SK-N-SH (cell line): ENCODE measurements around the gene SMG7. TPM values are rescaled to one million over a fixed set of nuclear protein-coding genes. Genes with fewer than 3 reads are reported as not detected.

Source experiments
- CTCF ChIA-PET: fragments of 300-600, 350-600 bp; formaldehyde crosslinking; extraction: SDS; loops from one replicate; lab custom pipeline; 2021; lab: Yijun Ruan, JAX
- POLR2A ChIA-PET: fragments of 350-600 bp; sonication (Branson Sonifier 250); formaldehyde crosslinking; extraction: SDS; loops from one replicate; lab custom pipeline; 2020; ENCODE audit warnings: antibody characterized with exemption, inconsistent platforms; lab: Yijun Ruan, JAX
- DNase-seq: peaks from one replicate; pipeline ENCODE4 v3.0.0; 2012
- H2AFZ ChIP-seq: fragments of 200-600 bp; sonication (generic); 2 replicates; pipeline ENCODE4 v1.8.1; 2016; ENCODE audit warnings: antibody characterized with exemption, mild to moderate bottlenecking, low read depth
- H3F3A ChIP-seq: fragments of 200-600 bp; sonication (generic); replicated peaks from 2 replicates; pipeline ENCODE3; 2016; ENCODE audit warnings: antibody characterized with exemption, mild to moderate bottlenecking; ENCODE audit not compliant: insufficient read depth
- H3K27ac ChIP-seq, 2 experiments: fragments of 200-500 bp in 1 of 2; fragments of 200-600 bp in 1 of 2; sonication (Bioruptor generic) in 1 of 2; sonication (generic), shearing (Covaris generic) in 1 of 2; 2 replicates each; pipeline versions ENCODE4 v1.5.1 to v1.6.1; 2014 to 2016; ENCODE audit warnings: low read depth in 2 of 2, inconsistent platforms in 1 of 2, low read length in 1 of 2, mild to moderate bottlenecking in 1 of 2, mixed read lengths in 1 of 2
- H3K27me3 ChIP-seq: fragments of 200-600 bp; sonication (generic), shearing (Covaris generic); 2 replicates; pipeline ENCODE4 v1.6.1; 2016; ENCODE audit warnings: mixed run types; ENCODE audit not compliant: insufficient read depth
- H3K36me3 ChIP-seq, 2 experiments: fragments of 200-500 bp in 1 of 2; fragments of 200-600 bp in 1 of 2; sonication (Bioruptor generic) in 1 of 2; sonication (generic) in 1 of 2; replicated peaks in 1 of 2; 2 replicates each; pipeline versions ENCODE3 to v1.5.1; 2014 to 2016; ENCODE audit warnings: low read length in 1 of 2, mild to moderate bottlenecking in 1 of 2; ENCODE audit not compliant: insufficient read depth in 2 of 2, control insufficient read depth in 1 of 2
- H3K4me1 ChIP-seq, 2 experiments: fragments of 200-500 bp in 1 of 2; fragments of 200-600 bp in 1 of 2; sonication (Bioruptor generic) in 1 of 2; sonication (generic), shearing (Covaris generic) in 1 of 2; 2 replicates each; pipeline versions ENCODE4 v1.5.1 to v1.6.1; 2014 to 2016; ENCODE audit warnings: low read depth in 1 of 2, low read length in 1 of 2, mixed run types in 1 of 2; ENCODE audit not compliant: insufficient read depth in 2 of 2, control insufficient read depth in 1 of 2
- H3K4me2 ChIP-seq: fragments of 200-600 bp; sonication (generic), shearing (Covaris generic); 2 replicates; pipeline ENCODE4 v1.6.1; 2017; ENCODE audit warnings: mixed run types
- H3K4me3 ChIP-seq, 2 experiments: fragments of 200-500 bp in 1 of 2; fragments of 200-600 bp in 1 of 2; sonication (Bioruptor generic) in 1 of 2; sonication (generic), shearing (Covaris generic) in 1 of 2; 2 replicates each; pipeline versions ENCODE4 v1.5.1 to v1.8.1; 2014 to 2016; ENCODE audit warnings: low read depth in 2 of 2, inconsistent platforms in 1 of 2, low read length in 1 of 2, mild to moderate bottlenecking in 1 of 2, mixed read lengths in 1 of 2, moderate library complexity in 1 of 2
- H3K79me2 ChIP-seq: fragments of 200-600 bp; sonication (generic); 2 replicates; pipeline ENCODE4 v1.8.1; 2017; ENCODE audit warnings: mild to moderate bottlenecking; ENCODE audit not compliant: insufficient read depth
- H3K9ac ChIP-seq: fragments of 200-600 bp; sonication (generic); 2 replicates; pipeline ENCODE4 v1.6.1; 2017; ENCODE audit warnings: mixed run types
- H3K9me2 ChIP-seq: fragments of 200-600 bp; sonication (generic); 2 replicates; pipeline ENCODE4 v1.6.1; 2017; ENCODE audit warnings: mixed run types
- H3K9me3 ChIP-seq: fragments of 200-600 bp; sonication (generic); 2 replicates; pipeline ENCODE4 v1.6.1; 2017; ENCODE audit warnings: mixed run types, mild to moderate bottlenecking, moderate library complexity
- H4K20me1 ChIP-seq: fragments of 200-600 bp; sonication (generic); 2 replicates; pipeline ENCODE4 v1.6.1; 2017; ENCODE audit warnings: mild to moderate bottlenecking, mixed run types; ENCODE audit not compliant: insufficient read depth
- FOSL2 ChIP-seq: IDR thresholded peaks from 2 replicates; pipeline ENCODE4 v1.4.0; 2012; ENCODE audit warnings: low read depth, mild to moderate bottlenecking, moderate library complexity, borderline replicate concordance
- GABPA ChIP-seq: IDR thresholded peaks from 2 replicates; pipeline ENCODE4 v1.4.0; 2012; ENCODE audit warnings: low read depth, mild to moderate bottlenecking
- MXI1 ChIP-seq: IDR thresholded peaks from 2 replicates; pipeline ENCODE4 v1.6.1; 2012; ENCODE audit warnings: mild to moderate bottlenecking, low read depth, low read length, improper control_type of control experiment
- POLR2AphosphoS5 ChIP-seq: IDR thresholded peaks from 2 replicates; pipeline ENCODE4 v1.6.1; 2012; ENCODE audit warnings: low read depth, low read length
- RAD21 ChIP-seq: IDR thresholded peaks from 2 replicates; pipeline ENCODE4 v1.6.1; 2012; ENCODE audit warnings: mild to moderate bottlenecking, low read length
- TCF12 ChIP-seq: IDR thresholded peaks from 2 replicates; pipeline ENCODE4 v1.4.0; 2012
- ZBTB33 ChIP-seq: IDR thresholded peaks from 2 replicates; pipeline ENCODE4 v1.4.0; 2012; ENCODE audit warnings: low read depth, borderline replicate concordance
- WGBS: methylation state at CpG from one replicate; pipeline ENCODE4 v1.1.6; 2017; ENCODE audit warnings: low lambda C conversion rate; 5-methylcytosine and 5-hydroxymethylcytosine counted together
- polyA plus RNA-seq, 3 experiments: library from polyadenylated mRNA; depleted of rRNA; stranded (reverse); fragments of >200 nt; gene quantifications; 2 replicates each; pipeline ENCODE4 v1.2.3, GENCODE V29; 2012
- TF ChIP-seq, protein P1 (sequence below): IDR thresholded peaks from 2 replicates; pipeline ENCODE4 v1.4.0; 2012; ENCODE audit warnings: low read depth

SMG7 gene
- polyA plus RNA-seq, 1 of the 3 experiments (the other 2 are of a cell fraction) = 19.8 TPM

GRCh38 chr1:183600634-183601033 is 128.3 kb downstream of the SMG7 start:
- no peaks in the 10 kb centered on the region for H3K27me3 ChIP-seq
- no peak for DNase-seq
- H3K4me3 ChIP-seq = no peak overlapping the region
- H3K36me3 ChIP-seq = no peaks in the 10 kb centered on the region
- H4K20me1 ChIP-seq = no peaks in the 10 kb centered on the region
- H3K27ac ChIP-seq = peak overlapping the region in 1 of 2 experiments; percentile 84; a peak in 2 of 4 replicates
- ChIA-PET POLR2A (no interaction called here), CTCF (interaction anchor here (1.3 to 4.2 kb wide), 2 partner anchors 9 to 22 kb away, joined by 3 to 19 read pairs; no protein-coding TSS in a partner anchor)
- no peak overlapping the region for H3K4me2 ChIP-seq
- 79% methylated on average over 3 of the region's 3 CpGs for WGBS
- peaks cover 9 to 13% of the 10 kb centered on the region in 2 experiments; a peak in 1 of 4 replicates for H3K4me1 ChIP-seq
- H3F3A ChIP-seq = peaks cover 24% of the 10 kb centered on the region
- no peaks in the 10 kb centered on the region for H3K9me2 ChIP-seq
- H2AFZ ChIP-seq = peak overlapping the region; percentile 33; the same call in 1 of the 2 replicates
- no peak overlapping the region for H3K9ac ChIP-seq
- TF ChIP-seq GABPA (no peak), TCF12 (no peak), FOSL2 (no peak)
- TF ChIP-seq, protein P1, sequence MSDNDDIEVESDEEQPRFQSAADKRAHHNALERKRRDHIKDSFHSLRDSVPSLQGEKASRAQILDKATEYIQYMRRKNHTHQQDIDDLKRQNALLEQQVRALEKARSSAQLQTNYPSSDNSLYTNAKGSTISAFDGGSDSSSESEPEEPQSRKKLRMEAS = no peak
- TF ChIP-seq, all 33 proteins: peak for 0
- Histone ChIP-seq H3K79me2 (no peaks in the 10 kb centered on the region), H3K9me3 (no peaks in the 10 kb centered on the region)

GRCh38 chr1:183602510-183602909 is 130.2 kb downstream of the SMG7 start:
- H3K4me2 ChIP-seq = no peak overlapping the region
- H4K20me1 ChIP-seq = no peaks in the 10 kb centered on the region
- peaks cover 24% of the 10 kb centered on the region for H3F3A ChIP-seq
- H3K9me2 ChIP-seq = no peaks in the 10 kb centered on the region
- WGBS = 100% methylated on average over 1 of the region's 1 CpG
- no peak for DNase-seq
- H3K27ac ChIP-seq = no peak overlapping the region
- CTCF ChIA-PET = no interaction called here
- H3K4me3 ChIP-seq = no peak overlapping the region
- H3K9me3 ChIP-seq = no peaks in the 10 kb centered on the region
- H3K79me2 ChIP-seq = no peaks in the 10 kb centered on the region
- H3K27me3 ChIP-seq = no peaks in the 10 kb centered on the region
- TF ChIP-seq RAD21 = no peak
- TF ChIP-seq ZBTB33 = no peak
- TF ChIP-seq MXI1 = no peak
- no peak for TF ChIP-seq POLR2AphosphoS5
- H3K4me1 ChIP-seq = peaks cover 9 to 13% of the 10 kb centered on the region in 2 experiments; a peak in 1 of 4 replicates
- POLR2A ChIA-PET = no interaction called here
- H3K9ac ChIP-seq = no peak overlapping the region
- no peak overlapping the region for H2AFZ ChIP-seq
- H3K36me3 ChIP-seq = no peaks in the 10 kb centered on the region

Other genes with a start within 250 kb of the SMG7 start
- gene NMNAT2, start 54.1 kb upstream of the SMG7 start, polyA plus RNA-seq (2012; rRNA removed) = 0.06 and 0.07 TPM in 2 replicates
- gene NCF2, start 118.0 kb downstream of the SMG7 start, polyA plus RNA-seq (2012; rRNA removed) = 2.0 and 6.0 TPM in 2 replicates
- 66.8 and 97.6 TPM in 2 replicates for gene ARPC5, start 163.3 kb downstream of the SMG7 start, polyA plus RNA-seq (2012; rRNA removed)
- not detected in 2 replicates for gene APOBEC4, start 180.8 kb downstream of the SMG7 start, polyA plus RNA-seq (2012; rRNA removed)